ENCODE results near the gene SMIM1.
"Not testable (repeated sequence)": the region's sequence is repeated elsewhere in the genome, so short reads cannot be mapped to it uniquely, and the experiment has no call there.

Gene SMIM1

GRCh38 chr1:3796215-3797061, 23.9 kb downstream of the SMIM1 start, which contains the start of gene LRRC47:
Gene LRRC47 (minus strand): TSS chr1:3796498. CDS start chr1:3796476, 22 bp downstream.
- peak; percentile 93 for DNase-seq

GRCh38 chr1:3799976-3800685, 27.6 kb downstream of the SMIM1 start:
- no peak for DNase-seq

- not testable (repeated sequence) for DNase-seq
Observed at GRCh38 chr1:3800795-3801194, 28.2 kb downstream of the SMIM1 start.

GRCh38 chr1:3803905-3804626, 31.5 kb downstream of the SMIM1 start:
- no peak for DNase-seq

- DNase-seq: not testable (repeated sequence)
Observed at GRCh38 chr1:3804627-3804944, 32.0 kb downstream of the SMIM1 start.

GRCh38 chr1:3805038-3805437, 32.5 kb downstream of the SMIM1 start:
- no peak for DNase-seq

GRCh38 chr1:3807769-3808168, 35.2 kb downstream of the SMIM1 start:
- DNase-seq: no peak

GRCh38 chr1:3809680-3810079, 37.1 kb downstream of the SMIM1 start:
- no peak for DNase-seq

- DNase-seq: not testable (repeated sequence)
Observed at GRCh38 chr1:3810149-3810761, 37.7 kb downstream of the SMIM1 start.

- DNase-seq: no peak
Observed at GRCh38 chr1:3811595-3811911, 39.0 kb downstream of the SMIM1 start.

GRCh38 chr1:3814065-3814464, 41.5 kb downstream of the SMIM1 start:
- DNase-seq: no peak

GRCh38 chr1:3814771-3815561, 42.4 kb downstream of the SMIM1 start:
- no peak for DNase-seq

- no peak for DNase-seq
Observed at GRCh38 chr1:3816331-3817137, 44.0 kb downstream of the SMIM1 start.

- no peak for DNase-seq
Observed at GRCh38 chr1:3817138-3817740, 44.7 kb downstream of the SMIM1 start.

- DNase-seq: no peak
Observed at GRCh38 chr1:3817821-3818597, 45.5 kb downstream of the SMIM1 start.

GRCh38 chr1:3819771-3820200, 47.2 kb downstream of the SMIM1 start:
- no peak for DNase-seq

- no peak for DNase-seq
Observed at GRCh38 chr1:3820316-3820715, 47.8 kb downstream of the SMIM1 start.

- no peak for DNase-seq
Observed at GRCh38 chr1:3821004-3821403, 48.5 kb downstream of the SMIM1 start.

GRCh38 chr1:3821447-3821846, 48.9 kb downstream of the SMIM1 start:
- no peak for DNase-seq

- no peak for DNase-seq
Observed at GRCh38 chr1:3821908-3822307, 49.4 kb downstream of the SMIM1 start.
